ENCODE results near the gene MAX.
"Not testable (repeated sequence)": the region's sequence is repeated elsewhere in the genome, so short reads cannot be mapped to it uniquely, and the experiment has no call there.

MAX gene

GRCh38 chr14:65092349-65092748 is 10.0 kb downstream of the MAX start:
- POLR2A ChIA-PET = no interaction called here
- Histone ChIP-seq H3K36me3 (ENCODE audit: control insufficient read depth in 2 of 2, insufficient read depth in 1 of 2, low read length in 2 of 2) (peaks cover 7 to 90% of the 10 kb centered on the region in 2 experiments), H3K9me3 (ENCODE audit: control insufficient read depth, insufficient read depth, low read depth, low read length) (no peaks in the 10 kb centered on the region), H3K4me1 (ENCODE audit: control insufficient read depth, insufficient read depth, low read length) (peaks cover 15% of the 10 kb centered on the region), H3K4me3 (ENCODE audit: low read depth, low read length) (no peak overlapping the region), H3K27ac (ENCODE audit: extremely low read depth, low read depth, low read length) (no peak overlapping the region)
- CTCF ChIA-PET = no interaction called here
- TF ChIP-seq ZNF707 (tag by site-specific recombination; IDR thresholded peaks at IDR 0.05) (no peak), ZFP41 (tag by site-specific recombination; IDR thresholded peaks at IDR 0.05; ENCODE audit: borderline replicate concordance) (no peak), CTCF (tag by site-specific recombination; IDR thresholded peaks at IDR 0.05) (no peak), ZBTB20 (tag by site-specific recombination; IDR thresholded peaks at IDR 0.05) (no peak), ZNF280D (tag by site-specific recombination; IDR thresholded peaks at IDR 0.05) (no peak)

- H3K27ac ChIP-seq (ENCODE audit: extremely low read depth, low read depth, low read length); POLR2A ChIA-PET; H3K4me3 ChIP-seq (ENCODE audit: low read depth, low read length); H3K4me1 ChIP-seq (ENCODE audit: control insufficient read depth, insufficient read depth, low read length); CTCF ChIA-PET; H3K9me3 ChIP-seq (ENCODE audit: control insufficient read depth, insufficient read depth, low read depth, low read length): not testable (repeated sequence)
- peak; percentile 49 for TF ChIP-seq SETDB1 (IDR thresholded peaks at IDR 0.05; ENCODE audit: insufficient read length, low read length)
- peaks cover 18 to 89% of the 10 kb centered on the region in 2 experiments for H3K36me3 ChIP-seq (ENCODE audit: control insufficient read depth in 2 of 2, insufficient read depth in 1 of 2, low read length in 2 of 2)
These were observed 14.5 kb downstream of the MAX start for GRCh38 chr14:65087835-65088234.

- H3K27ac ChIP-seq (ENCODE audit: extremely low read depth, low read depth, low read length); H3K4me3 ChIP-seq (ENCODE audit: low read depth, low read length); CTCF ChIA-PET; POLR2A ChIA-PET; H3K9me3 ChIP-seq (ENCODE audit: control insufficient read depth, insufficient read depth, low read depth, low read length); H3K4me1 ChIP-seq (ENCODE audit: control insufficient read depth, insufficient read depth, low read length): not testable (repeated sequence)
- peaks cover 19 to 89% of the 10 kb centered on the region in 2 experiments for H3K36me3 ChIP-seq (ENCODE audit: control insufficient read depth in 2 of 2, insufficient read depth in 1 of 2, low read length in 2 of 2)
- peak; percentile 20; the same call in 1 of the 2 replicates for TF ChIP-seq ZNF585B (tag by site-specific recombination; IDR thresholded peaks at IDR 0.05)
These were observed 15.6 kb downstream of the MAX start for GRCh38 chr14:65086686-65087085.

- CTCF ChIA-PET = no interaction called here
- Histone ChIP-seq H3K4me1 (ENCODE audit: control insufficient read depth, insufficient read depth, low read length) (no peaks in the 10 kb centered on the region), H3K36me3 (ENCODE audit: control insufficient read depth in 2 of 2, insufficient read depth in 1 of 2, low read length in 2 of 2) (peaks cover 16 to 87% of the 10 kb centered on the region in 2 experiments), H3K9me3 (ENCODE audit: control insufficient read depth, insufficient read depth, low read depth, low read length) (no peaks in the 10 kb centered on the region), H3K4me3 (ENCODE audit: low read depth, low read length) (no peak overlapping the region), H3K27ac (ENCODE audit: extremely low read depth, low read depth, low read length) (no peak overlapping the region)
- POLR2A ChIA-PET = no interaction called here
- TF ChIP-seq TRIM28 (IDR thresholded peaks at IDR 0.05; ENCODE audit: borderline replicate concordance, low read length) (no peak), ZNF544 (tag by site-specific recombination; IDR thresholded peaks at IDR 0.05) (no peak), ZNF239 (tag by site-specific recombination; IDR thresholded peaks at IDR 0.05) (no peak), ZSCAN23 (tag by site-specific recombination; IDR thresholded peaks at IDR 0.05) (no peak), OVOL3 (tag by site-specific recombination; IDR thresholded peaks at IDR 0.05) (no peak), ZNF561 (tag by site-specific recombination; IDR thresholded peaks at IDR 0.05; ENCODE audit: borderline replicate concordance) (no peak), ZNF184 (tag by site-specific recombination; IDR thresholded peaks at IDR 0.05) (no peak), ZNF155 (tag by site-specific recombination; IDR thresholded peaks at IDR 0.05) (no peak), ZNF596 (tag by site-specific recombination; IDR thresholded peaks at IDR 0.05) (no peak), ZNF311 (tag by site-specific recombination; IDR thresholded peaks at IDR 0.05; ENCODE audit: borderline replicate concordance) (no peak), BCL6B (tag by site-specific recombination; IDR thresholded peaks at IDR 0.05) (no peak), ZNF510 (tag by site-specific recombination; IDR thresholded peaks at IDR 0.05; ENCODE audit: insufficient replicate concordance) (no peak), ZNF585B (tag by site-specific recombination; IDR thresholded peaks at IDR 0.05) (no peak)
These were observed 17.5 kb downstream of the MAX start for GRCh38 chr14:65084554-65085505.
